H9 (cell line): ENCODE data around the gene UBE3B. TPM values are rescaled to one million over a fixed set of nuclear protein-coding genes. Genes with fewer than 3 reads are reported as not detected.

ENCODE experiments used
- DNase-seq: peaks from one replicate; pipeline ENCODE4 v3.0.0-alpha.2; 2017
- H2AFZ ChIP-seq: one replicate; pipeline ENCODE4 v1.6.1; 2013; ENCODE audit warnings: mild to moderate bottlenecking, low read length, control low read depth, moderate library complexity
- H2AK5ac ChIP-seq: 2 replicates; pipeline ENCODE4 v1.6.1; 2013; ENCODE audit warnings: low read length, control low read depth, mixed read lengths; ENCODE audit not compliant: insufficient read length
- H2BK120ac ChIP-seq: one replicate; pipeline ENCODE4 v1.6.1; 2013; ENCODE audit warnings: low read depth, mild to moderate bottlenecking, low read length, control low read depth, inconsistent platforms; ENCODE audit not compliant: poor library complexity, severe bottlenecking
- H2BK12ac ChIP-seq: 2 replicates; pipeline ENCODE4 v1.6.1; 2013; ENCODE audit warnings: low read length, control low read depth, mixed read lengths, low read depth; ENCODE audit not compliant: insufficient read length
- H2BK15ac ChIP-seq: 2 replicates; pipeline ENCODE4 v1.6.1; 2013; ENCODE audit warnings: low read depth, low read length, control low read depth
- H2BK20ac ChIP-seq: one replicate; pipeline ENCODE4 v1.6.1; 2013; ENCODE audit warnings: low read depth, mild to moderate bottlenecking, low read length, control low read depth, inconsistent platforms; ENCODE audit not compliant: poor library complexity, severe bottlenecking
- H2BK5ac ChIP-seq: 2 replicates; pipeline ENCODE4 v1.6.1; 2013; ENCODE audit warnings: low read length, control low read depth, mixed read lengths; ENCODE audit not compliant: insufficient read length
- H3K14ac ChIP-seq: 2 replicates; pipeline ENCODE4 v1.6.1; 2013; ENCODE audit warnings: low read length, control low read depth; ENCODE audit not compliant: insufficient read depth
- H3K18ac ChIP-seq: 2 replicates; pipeline ENCODE4 v1.6.1; 2013; ENCODE audit warnings: low read depth, mild to moderate bottlenecking, mixed read lengths, low read length, control low read depth; ENCODE audit not compliant: insufficient read length
- H3K23ac ChIP-seq: 2 replicates; pipeline ENCODE4 v1.6.1; 2013; ENCODE audit warnings: low read length, control low read depth, mixed read lengths, low read depth; ENCODE audit not compliant: insufficient read length
- H3K23me2 ChIP-seq: 2 replicates; pipeline ENCODE4 v1.6.1; 2013; ENCODE audit warnings: low read depth, mild to moderate bottlenecking, mixed read lengths, low read length, control low read depth; ENCODE audit not compliant: insufficient read length, poor library complexity, severe bottlenecking
- H3K27ac ChIP-seq: 2 replicates; pipeline ENCODE4 v1.5.1; 2013; ENCODE audit warnings: low read length, control low read depth, mixed read lengths, low read depth; ENCODE audit not compliant: insufficient read length
- H3K27me3 ChIP-seq: 2 replicates; pipeline ENCODE4 v1.6.1; 2013; ENCODE audit warnings: low read length, control low read depth, inconsistent platforms; ENCODE audit not compliant: insufficient read depth
- H3K4ac ChIP-seq: 2 replicates; pipeline ENCODE4 v1.6.1; 2013; ENCODE audit warnings: low read depth, mild to moderate bottlenecking, control low read depth, inconsistent platforms, low read length, moderate library complexity
- H3K4me1 ChIP-seq: 2 replicates; pipeline ENCODE4 v1.6.1; 2013; ENCODE audit warnings: low read length, control low read depth, inconsistent platforms; ENCODE audit not compliant: insufficient read depth
- H3K4me2 ChIP-seq: 2 replicates; pipeline ENCODE4 v1.6.1; 2013; ENCODE audit warnings: low read length, control low read depth, mixed read lengths; ENCODE audit not compliant: insufficient read length, insufficient read depth
- H3K56ac ChIP-seq: 2 replicates; pipeline ENCODE4 v1.6.1; 2013; ENCODE audit warnings: low read depth, mild to moderate bottlenecking, mixed read lengths, low read length, control low read depth; ENCODE audit not compliant: insufficient read length
- H3K79me1 ChIP-seq: 2 replicates; pipeline ENCODE4 v1.6.1; 2013; ENCODE audit warnings: low read depth, mild to moderate bottlenecking, moderate library complexity, low read length, control low read depth, inconsistent platforms; ENCODE audit not compliant: insufficient read depth, poor library complexity, severe bottlenecking
- H3K79me2 ChIP-seq: 2 replicates; pipeline ENCODE4 v1.6.1; 2013; ENCODE audit warnings: low read length, control low read depth, inconsistent platforms; ENCODE audit not compliant: insufficient read depth
- H3K9ac ChIP-seq: 2 replicates; pipeline ENCODE4 v1.6.1; 2013; ENCODE audit warnings: low read length, control low read depth, mixed read lengths; ENCODE audit not compliant: insufficient read length; ENCODE audit errors: extremely low read depth
- H3K9me3 ChIP-seq: one replicate; pipeline ENCODE4 v1.6.1; 2013; ENCODE audit warnings: low read depth, low read length, inconsistent platforms; ENCODE audit not compliant: control insufficient read depth
- H3T11ph ChIP-seq: one replicate; pipeline ENCODE4 v1.6.1; 2013; ENCODE audit warnings: mild to moderate bottlenecking, low read length, control low read depth, inconsistent platforms
- H4K20me1 ChIP-seq: one replicate; pipeline ENCODE4 v1.6.1; 2013; ENCODE audit not compliant: control insufficient read depth, insufficient read length, insufficient read depth
- H4K5ac ChIP-seq: 2 replicates; pipeline ENCODE4 v1.6.1; 2013; ENCODE audit warnings: low read depth, mild to moderate bottlenecking, mixed read lengths, low read length, control low read depth; ENCODE audit not compliant: insufficient read length
- H4K8ac ChIP-seq: replicated peaks from 2 replicates; pipeline ENCODE4 v1.6.1; 2013; ENCODE audit warnings: low read length, control low read depth, mixed read lengths, low read depth; ENCODE audit not compliant: insufficient read length
- H4K91ac ChIP-seq: 2 replicates; pipeline ENCODE4 v1.6.1; 2013; ENCODE audit warnings: low read depth, mild to moderate bottlenecking, moderate library complexity, mixed read lengths, low read length, control low read depth; ENCODE audit not compliant: insufficient read length
- H3K27ac Mint-ChIP-seq, 3 experiments: 2 replicates in 2 of 3; 3 replicates in 1 of 3; pipeline ENCODE4 v1.8.0; 2020 to 2021; ENCODE audit warnings: mixed read lengths in 3 of 3, mild to moderate bottlenecking in 1 of 3, moderate library complexity in 1 of 3
- H3K27me3 Mint-ChIP-seq: 2 replicates; pipeline ENCODE4 v1.8.0; 2021; ENCODE audit warnings: low read depth, mild to moderate bottlenecking, moderate library complexity, mixed read lengths
- H3K36me3 Mint-ChIP-seq, 3 experiments: 2 replicates in 2 of 3; 3 replicates in 1 of 3; pipeline ENCODE4 v1.8.0; 2020 to 2021; ENCODE audit warnings: low read depth in 3 of 3, mixed read lengths in 3 of 3; ENCODE audit not compliant: insufficient read depth in 1 of 3
- H3K4me1 Mint-ChIP-seq, 2 experiments: 2 replicates each; pipeline ENCODE4 v1.8.0; 2020; ENCODE audit warnings: mixed read lengths in 2 of 2
- H3K4me3 Mint-ChIP-seq, 2 experiments: 2 replicates in 1 of 2; 3 replicates in 1 of 2; pipeline ENCODE4 v1.8.0; 2020 to 2021; ENCODE audit warnings: mild to moderate bottlenecking in 2 of 2, mixed read lengths in 2 of 2, moderate library complexity in 1 of 2
- H3K9me3 Mint-ChIP-seq, 2 experiments: 2 replicates in 1 of 2; 3 replicates in 1 of 2; pipeline ENCODE4 v1.8.0; 2020; ENCODE audit warnings: mild to moderate bottlenecking in 2 of 2, mixed read lengths in 2 of 2, moderate library complexity in 1 of 2
- WGBS: extraction: QIAGEN DNeasy Blood & Tissue Kit; methylation state at CpG from one replicate; pipeline ENCODE4 v1.1.7; 2013; ENCODE audit warnings: missing lambda C conversion rate, low lambda C conversion rate, mixed read lengths; ENCODE audit not compliant: insufficient read length; ENCODE audit errors: extremely low coverage; 5-methylcytosine and 5-hydroxymethylcytosine counted together
- total RNA-seq: library from RNA; stranded (reverse); gene quantifications from 2 replicates; pipeline ENCODE4 v1.2.1, GENCODE V29; 2021
- TF ChIP-seq, protein P1 (sequence below): fragments of 200-600 bp; sonication (generic); conservative IDR thresholded peaks from 3 replicates; pipeline ENCODE4 v1.8.0; 2021; ENCODE audit warnings: antibody characterized with exemption, mild to moderate bottlenecking

UBE3B gene
- total RNA-seq, 1 experiment from 2014 or later = 24.2 TPM

DNA sequence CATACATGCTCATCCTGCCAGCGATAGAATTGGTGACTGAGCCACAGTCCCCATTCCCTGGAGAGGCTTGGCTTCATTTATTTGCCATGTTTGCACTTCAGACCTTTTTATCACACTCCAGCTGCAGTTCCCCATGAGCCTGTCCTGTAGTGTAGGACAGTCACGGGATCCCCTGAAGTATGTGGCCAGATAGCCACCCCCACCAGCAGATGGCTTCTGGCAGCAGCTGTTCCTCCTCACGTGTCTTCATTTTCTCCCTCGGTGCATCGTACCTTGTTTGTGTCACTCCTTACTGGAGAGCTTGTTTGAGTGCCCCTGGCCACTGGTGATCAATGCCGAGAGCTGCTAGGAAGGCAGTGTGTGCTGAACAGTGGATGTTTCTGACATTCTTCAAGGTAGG is 40.2 kb downstream of the UBE3B start:
- no CpG with 5 or more reads among the region's 6 CpGs for WGBS
- Histone ChIP-seq H3K79me2 (no peaks in the 10 kb centered on the region), H3K23me2 (no peaks in the 10 kb centered on the region), H4K91ac (no peak overlapping the region), H2BK120ac (no peak overlapping the region), H3K9me3 (no peaks in the 10 kb centered on the region), H3K14ac (no peak overlapping the region), H2BK5ac (no peak overlapping the region), H3K23ac (no peak overlapping the region), H2BK15ac (no peak overlapping the region), H3K56ac (no peak overlapping the region), H4K5ac (no peak overlapping the region), H3K4me1 (no peaks in the 10 kb centered on the region), H3K4ac (no peak overlapping the region), H3K27me3 (no peaks in the 10 kb centered on the region), H2AK5ac (no peak overlapping the region), H2BK20ac (no peak overlapping the region), H2BK12ac (no peak overlapping the region), H3K27ac (no peak overlapping the region), H4K20me1 (no peaks in the 10 kb centered on the region), H4K8ac (no peak overlapping the region), H3K4me2 (no peak overlapping the region), H3K9ac (no peak overlapping the region), H3T11ph (no peak overlapping the region), H3K79me1 (no peaks in the 10 kb centered on the region), H3K18ac (no peak overlapping the region), H2AFZ (no peak overlapping the region)
- no peaks in the 10 kb centered on the region for H3K27me3 Mint-ChIP-seq
- DNase-seq = no peak
- TF ChIP-seq, protein P1, sequence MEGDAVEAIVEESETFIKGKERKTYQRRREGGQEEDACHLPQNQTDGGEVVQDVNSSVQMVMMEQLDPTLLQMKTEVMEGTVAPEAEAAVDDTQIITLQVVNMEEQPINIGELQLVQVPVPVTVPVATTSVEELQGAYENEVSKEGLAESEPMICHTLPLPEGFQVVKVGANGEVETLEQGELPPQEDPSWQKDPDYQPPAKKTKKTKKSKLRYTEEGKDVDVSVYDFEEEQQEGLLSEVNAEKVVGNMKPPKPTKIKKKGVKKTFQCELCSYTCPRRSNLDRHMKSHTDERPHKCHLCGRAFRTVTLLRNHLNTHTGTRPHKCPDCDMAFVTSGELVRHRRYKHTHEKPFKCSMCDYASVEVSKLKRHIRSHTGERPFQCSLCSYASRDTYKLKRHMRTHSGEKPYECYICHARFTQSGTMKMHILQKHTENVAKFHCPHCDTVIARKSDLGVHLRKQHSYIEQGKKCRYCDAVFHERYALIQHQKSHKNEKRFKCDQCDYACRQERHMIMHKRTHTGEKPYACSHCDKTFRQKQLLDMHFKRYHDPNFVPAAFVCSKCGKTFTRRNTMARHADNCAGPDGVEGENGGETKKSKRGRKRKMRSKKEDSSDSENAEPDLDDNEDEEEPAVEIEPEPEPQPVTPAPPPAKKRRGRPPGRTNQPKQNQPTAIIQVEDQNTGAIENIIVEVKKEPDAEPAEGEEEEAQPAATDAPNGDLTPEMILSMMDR = no peak
- H3K27ac Mint-ChIP-seq = peak overlapping the region in 1 of 3 experiments; percentile 10; a peak in 2 of 7 replicates
- no peaks in the 10 kb centered on the region for H3K9me3 Mint-ChIP-seq
- peaks cover 6% of the 10 kb centered on the region in 2 experiments; a peak in 3 of 4 replicates for H3K4me1 Mint-ChIP-seq
- H3K4me3 Mint-ChIP-seq = no peak overlapping the region
- peaks cover 4 to 64% (median 45%) of the 10 kb centered on the region in 3 experiments for H3K36me3 Mint-ChIP-seq
